HG03139 (cell line): ENCODE results near the gene JARID2.
"Not testable (repeated sequence)": the region's sequence is repeated elsewhere in the genome, so short reads cannot be mapped to it uniquely, and the experiment has no call there.

Source experiments
- ATAC-seq: cut with Tn5 transposase; IDR thresholded peaks from one replicate; pipeline ENCODE4 v1.9.1; 2021; ENCODE audit not compliant: unreplicated experiment

The JARID2 gene

GRCh38 chr6:15287670-15288375 is 42.0 kb downstream of the JARID2 start:
- ATAC-seq, result peak; percentile 96

GRCh38 chr6:15288856-15289255 is 43.0 kb downstream of the JARID2 start:
- no peak for ATAC-seq

- not testable (repeated sequence) for ATAC-seq
These were observed 43.6 kb downstream of the JARID2 start for GRCh38 chr6:15289456-15289855.

- no peak for ATAC-seq
These were observed 44.3 kb downstream of the JARID2 start for GRCh38 chr6:15290067-15290680.

- ATAC-seq, result no peak
These were observed 45.3 kb downstream of the JARID2 start for GRCh38 chr6:15290962-15291704.

GRCh38 chr6:15292721-15293302 is 46.9 kb downstream of the JARID2 start:
- no peak for ATAC-seq

- no peak for ATAC-seq
These were observed 47.8 kb downstream of the JARID2 start for GRCh38 chr6:15293674-15294073.

- ATAC-seq, result no peak
These were observed 48.6 kb downstream of the JARID2 start for GRCh38 chr6:15294504-15294903.

GRCh38 chr6:15296249-15296648 is 50.4 kb downstream of the JARID2 start:
- no peak for ATAC-seq

GRCh38 chr6:15296735-15297134 is 50.9 kb downstream of the JARID2 start:
- peak; percentile 41 for ATAC-seq

- ATAC-seq, result not testable (repeated sequence)
These were observed 51.3 kb downstream of the JARID2 start for GRCh38 chr6:15297167-15297566.

GRCh38 chr6:15297895-15298590 is 52.2 kb downstream of the JARID2 start:
- no peak for ATAC-seq

GRCh38 chr6:15299430-15300131 is 53.7 kb downstream of the JARID2 start:
- ATAC-seq, result peak; percentile 66

- no peak for ATAC-seq
These were observed 55.5 kb downstream of the JARID2 start for GRCh38 chr6:15301179-15302006.

GRCh38 chr6:15303162-15303919 is 57.5 kb downstream of the JARID2 start:
- no peak for ATAC-seq

- ATAC-seq, result no peak
These were observed 58.0 kb downstream of the JARID2 start for GRCh38 chr6:15303920-15304291.

GRCh38 chr6:15304337-15305042 is 58.6 kb downstream of the JARID2 start:
- ATAC-seq, result no peak

GRCh38 chr6:15305496-15305895 is 59.6 kb downstream of the JARID2 start:
- no peak for ATAC-seq
